Neural cell (in vitro differentiated cells): Measurements from ENCODE around the gene CCDC154.

Experiments used
- CTCF ChIP-seq: fragments of 450-650 bp; IDR thresholded peaks from 2 replicates; pipeline ENCODE4 v1.5.1; 2014; ENCODE audit warnings: antibody characterized with exemption, mild to moderate bottlenecking, moderate library complexity; ENCODE audit not compliant: poor library complexity, severe bottlenecking
- EP300 ChIP-seq: fragments of 450-650 bp; conservative IDR thresholded peaks from 2 replicates; pipeline ENCODE4 v1.6.1; 2014; ENCODE audit warnings: antibody characterized with exemption, mild to moderate bottlenecking, moderate library complexity; ENCODE audit not compliant: poor library complexity, severe bottlenecking
- EZH2 ChIP-seq: fragments of 200-600, 300-800 bp; shearing (Covaris generic), sonication (generic); IDR thresholded peaks from 2 replicates; pipeline ENCODE4 v1.6.1; 2014; ENCODE audit warnings: antibody characterized with exemption, low read length, borderline replicate concordance, mild to moderate bottlenecking; ENCODE audit not compliant: insufficient read depth, poor library complexity, severe bottlenecking

GRCh38 chr16:1392826-1393225 is 51.5 kb downstream of the CCDC154 start:
- TF ChIP-seq EZH2 (no peak), EP300 (no peak), CTCF (no peak)
